ENCODE measurements around the gene ILK. TPM values are rescaled to one million over a fixed set of nuclear protein-coding genes. Genes with fewer than 3 reads are reported as not detected.
A peak's percentile ranks its signal among the peaks of the same experiment; 100 is the strongest.

Gene ILK
- total RNA-seq, 2 donors from 2014 or later: 82.8 to 137 TPM

- ATAC-seq: no peak
- 79 to 88% methylated on average over 2 of the region's 2 CpGs for WGBS, 2 donors
- Histone ChIP-seq H3K27me3 (no peaks in the 10 kb centered on the region), H3K4me3 (no peak overlapping the region), H3K4me1 (peaks cover 10% of the 10 kb centered on the region), H3K27ac (no peak overlapping the region), H3K9me3 (no peaks in the 10 kb centered on the region), H3K36me3 (replicated peaks in 1 of 2; ENCODE audit: insufficient read depth in 1 of 2, low read depth in 2 of 2) (no peaks in the 10 kb centered on the region)
- DNase-seq: no peak
- intact Hi-C loops (cut with DNase I): no loop called here
- no peak for TF ChIP-seq CTCF (IDR thresholded peaks at IDR 0.05)
- no peak for TF ChIP-seq POLR2A (IDR thresholded peaks at IDR 0.05)
Observed at GRCh38 chr11:6572215-6572614, 31.4 kb upstream of the ILK start.

- intact Hi-C loops (cut with DNase I): no loop called here
- WGBS, 2 donors: 83 to 92% methylated on average over 6 of the region's 6 CpGs
- Histone ChIP-seq H3K4me1 (no peaks in the 10 kb centered on the region), H3K9me3 (no peaks in the 10 kb centered on the region), H3K27ac (no peak overlapping the region), H3K27me3 (no peaks in the 10 kb centered on the region), H3K36me3 (replicated peaks in 1 of 2; ENCODE audit: insufficient read depth in 1 of 2, low read depth in 2 of 2) (no peaks in the 10 kb centered on the region), H3K4me3 (no peak overlapping the region)
- TF ChIP-seq POLR2A (IDR thresholded peaks at IDR 0.05) (no peak), CTCF (IDR thresholded peaks at IDR 0.05) (no peak)
- ATAC-seq (no peak), DNase-seq (no peak)
Observed at GRCh38 chr11:6574816-6575715, 28.5 kb upstream of the ILK start.

GRCh38 chr11:6576471-6577373, 26.9 kb upstream of the ILK start:
- Histone ChIP-seq H3K4me3 (no peak overlapping the region), H3K27me3 (no peaks in the 10 kb centered on the region), H3K4me1 (no peaks in the 10 kb centered on the region), H3K9me3 (no peaks in the 10 kb centered on the region), H3K36me3 (replicated peaks in 1 of 2; ENCODE audit: insufficient read depth in 1 of 2, low read depth in 2 of 2) (no peaks in the 10 kb centered on the region), H3K27ac (no peak overlapping the region)
- WGBS, 2 donors: 42 to 58% methylated on average over 5 to 6 of the region's 6 CpGs
- intact Hi-C loops (cut with DNase I): no loop called here
- TF ChIP-seq CTCF (IDR thresholded peaks at IDR 0.05) (no peak), POLR2A (IDR thresholded peaks at IDR 0.05) (no peak)
- DNase-seq (peak in 1 of 4 donors; percentile 46), ATAC-seq (peak; percentile 24)

GRCh38 chr11:6578134-6578533, 25.4 kb upstream of the ILK start:
- Histone ChIP-seq H3K27ac (no peak overlapping the region), H3K9me3 (no peaks in the 10 kb centered on the region), H3K4me1 (no peaks in the 10 kb centered on the region), H3K27me3 (no peaks in the 10 kb centered on the region), H3K36me3 (replicated peaks in 1 of 2; ENCODE audit: insufficient read depth in 1 of 2, low read depth in 2 of 2) (no peaks in the 10 kb centered on the region), H3K4me3 (no peak overlapping the region)
- 87 to 90% methylated on average over 1 of the region's 1 CpG for WGBS, 2 donors
- TF ChIP-seq POLR2A (IDR thresholded peaks at IDR 0.05) (no peak), CTCF (IDR thresholded peaks at IDR 0.05) (no peak)
- intact Hi-C loops (cut with DNase I): no loop called here
- DNase-seq (no peak), ATAC-seq (no peak)

All from body of pancreas (tissue), 4 donors.